Left forelimb (tissue), 1 donor: ENCODE data around the gene SEC24C.
"Not testable (repeated sequence)": the region's sequence is repeated elsewhere in the genome, so short reads cannot be mapped to it uniquely, and the experiment has no call there.

Source experiments
- DNase-seq: peaks from one replicate; pipeline ENCODE4 v3.0.0-alpha.2; 2018; ENCODE audit warnings: low spot score

Gene SEC24C

GRCh38 chr10:73772281-73773151 lies 28.3 kb downstream of the SEC24C start:
- DNase-seq: peak; percentile 92

DNA sequence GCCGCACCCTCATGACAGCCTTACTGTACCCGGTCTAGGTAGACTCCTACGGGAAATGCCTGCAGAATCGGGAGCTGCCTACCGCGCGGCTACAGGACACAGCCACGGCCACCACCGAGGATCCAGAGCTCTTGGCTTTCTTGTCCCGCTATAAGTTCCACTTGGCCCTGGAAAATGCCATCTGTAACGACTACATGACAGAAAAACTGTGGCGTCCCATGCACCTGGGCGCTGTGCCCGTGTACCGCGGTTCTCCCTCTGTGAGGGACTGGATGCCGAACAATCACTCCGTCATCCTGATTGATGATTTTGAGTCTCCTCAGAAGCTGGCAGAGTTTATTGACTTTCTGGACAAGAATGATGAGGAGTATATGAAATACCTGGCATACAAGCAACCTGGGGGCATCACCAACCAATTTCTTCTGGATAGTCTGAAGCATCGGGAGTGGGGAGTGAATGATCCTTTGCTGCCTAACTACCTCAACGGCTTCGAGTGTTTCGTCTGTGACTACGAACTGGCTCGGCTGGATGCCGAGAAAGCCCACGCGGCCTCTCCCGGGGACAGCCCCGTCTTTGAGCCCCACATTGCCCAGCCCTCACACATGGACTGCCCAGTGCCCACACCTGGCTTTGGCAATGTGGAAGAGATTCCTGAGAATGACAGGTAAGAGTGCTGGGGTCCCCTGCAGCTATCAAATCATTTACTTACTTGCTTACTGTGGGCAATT lies 29.1 kb downstream of the SEC24C start:
- DNase-seq: no peak

GRCh38 chr10:73774637-73775036 lies 30.5 kb downstream of the SEC24C start:
- DNase-seq: no peak

- no peak for DNase-seq
Measured at GRCh38 chr10:73779018-73779417, 34.8 kb downstream of the SEC24C start.

- no peak for DNase-seq
Measured at GRCh38 chr10:73779539-73780197, 35.5 kb downstream of the SEC24C start.

GRCh38 chr10:73780301-73780700 lies 36.1 kb downstream of the SEC24C start:
- no peak for DNase-seq

GRCh38 chr10:73780966-73781365 lies 36.8 kb downstream of the SEC24C start:
- DNase-seq: no peak

DNA sequence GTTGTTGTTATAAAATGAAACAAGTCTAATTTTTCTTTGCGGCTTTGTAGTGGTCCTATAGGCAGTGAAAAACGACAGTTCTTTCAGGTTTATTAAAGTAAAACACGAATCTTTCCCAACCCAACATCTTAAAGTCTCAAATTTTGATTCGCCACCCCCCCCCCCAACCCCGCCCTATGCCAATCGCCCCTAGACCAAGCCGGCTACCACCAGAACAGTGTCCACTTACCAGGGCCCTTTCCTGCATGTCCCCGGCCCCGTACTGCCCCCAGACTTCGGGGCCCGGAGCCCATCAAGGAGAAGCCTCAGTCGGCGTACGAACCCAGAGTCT lies 37.3 kb downstream of the SEC24C start:
- DNase-seq: no peak

DNA sequence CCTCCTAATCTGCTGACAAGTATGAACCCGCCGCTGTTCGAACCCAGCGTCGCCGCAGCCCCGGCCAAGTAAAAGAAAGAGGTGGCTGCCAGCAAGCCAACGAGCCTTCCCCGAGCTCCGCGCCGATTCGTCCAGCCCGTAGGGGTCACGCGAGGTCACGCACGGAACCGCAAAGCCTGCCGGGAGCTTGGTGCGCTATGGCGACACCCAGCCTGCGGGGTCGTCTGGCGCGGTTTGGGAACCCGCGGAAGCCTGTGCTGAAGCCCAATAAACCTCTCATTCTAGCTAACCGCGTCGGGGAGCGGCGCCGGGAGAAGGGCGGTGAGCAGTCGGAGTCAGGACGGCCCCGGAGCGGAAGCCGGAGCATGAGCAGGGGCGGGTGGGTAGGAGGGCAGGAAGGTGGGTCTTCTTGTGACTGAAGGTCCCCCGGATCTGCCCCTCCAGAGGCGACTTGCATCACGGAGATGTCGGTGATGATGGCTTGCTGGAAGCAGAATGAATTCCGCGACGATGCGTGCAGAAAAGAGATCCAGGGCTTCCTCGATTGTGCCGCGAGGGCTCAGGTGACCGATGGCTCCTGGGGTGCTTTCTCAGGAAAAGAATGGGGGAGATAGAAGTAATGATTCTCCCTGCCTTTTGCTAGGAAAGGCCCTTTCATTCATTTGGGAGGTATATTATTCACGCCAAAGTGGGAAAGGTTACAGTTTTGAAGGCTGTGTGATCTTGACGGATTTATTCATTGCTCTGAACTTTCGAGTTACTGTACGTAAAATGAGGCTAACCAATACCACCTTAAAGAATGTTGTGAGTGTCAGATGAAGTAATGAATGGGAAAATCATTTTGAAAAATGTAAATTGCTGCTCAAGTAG lies 37.9 kb downstream of the SEC24C start, which contains the start of gene CHCHD1:
Gene CHCHD1, plus strand, starts transcription at position 170 of the 870 bp plus-strand sequence. Its CDS starts 28 bp downstream, at position 198.
- DNase-seq: peak; percentile 94

DNA sequence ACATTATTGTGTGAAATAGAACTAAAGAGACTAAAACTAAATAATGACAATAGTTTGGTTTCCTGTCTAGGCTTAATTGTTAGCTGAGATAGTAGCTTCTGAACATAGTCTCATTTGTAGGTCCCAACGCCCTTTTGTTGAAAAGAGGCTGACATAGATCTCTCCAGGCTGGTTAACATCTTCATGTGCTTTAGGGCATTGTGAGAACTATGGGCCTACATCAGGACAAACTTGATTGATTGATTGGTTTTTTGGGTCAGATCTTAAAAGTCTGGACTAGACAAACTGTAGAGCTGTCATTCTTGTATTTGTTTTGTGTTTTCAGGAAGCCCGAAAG lies 38.5 kb downstream of the SEC24C start:
- DNase-seq: no peak

DNA sequence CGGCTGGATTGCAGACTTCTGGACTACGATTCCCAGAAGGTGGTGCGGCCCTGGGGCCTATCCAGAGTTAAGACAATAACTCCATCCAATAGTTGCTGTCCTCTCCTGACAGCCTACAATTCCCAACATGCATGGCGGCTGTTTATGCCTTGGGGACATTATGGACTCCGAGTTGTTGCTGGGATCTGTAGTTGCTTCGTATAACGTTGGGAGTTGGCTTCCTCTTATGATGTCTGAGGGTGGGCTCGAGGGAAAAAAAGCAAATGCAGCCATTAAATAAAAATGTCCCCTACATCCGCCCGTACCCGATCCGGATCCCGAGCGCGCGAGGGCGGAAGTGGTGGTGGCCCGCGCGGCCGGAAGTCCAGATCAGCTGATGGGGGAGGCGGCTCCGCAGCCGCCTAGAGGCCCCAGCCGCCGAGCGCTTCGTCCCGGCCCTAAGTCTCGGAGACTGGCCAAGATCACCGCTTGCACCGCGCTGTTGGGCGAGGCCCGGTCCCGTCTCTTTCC lies 41.1 kb downstream of the SEC24C start, which contains the start of gene ZSWIM8:
Gene ZSWIM8, plus strand, starts transcription at position 396 of the 510 bp plus-strand sequence. CDS start 273 bp downstream, outside the sequence.
- DNase-seq: peak; percentile 95

DNA sequence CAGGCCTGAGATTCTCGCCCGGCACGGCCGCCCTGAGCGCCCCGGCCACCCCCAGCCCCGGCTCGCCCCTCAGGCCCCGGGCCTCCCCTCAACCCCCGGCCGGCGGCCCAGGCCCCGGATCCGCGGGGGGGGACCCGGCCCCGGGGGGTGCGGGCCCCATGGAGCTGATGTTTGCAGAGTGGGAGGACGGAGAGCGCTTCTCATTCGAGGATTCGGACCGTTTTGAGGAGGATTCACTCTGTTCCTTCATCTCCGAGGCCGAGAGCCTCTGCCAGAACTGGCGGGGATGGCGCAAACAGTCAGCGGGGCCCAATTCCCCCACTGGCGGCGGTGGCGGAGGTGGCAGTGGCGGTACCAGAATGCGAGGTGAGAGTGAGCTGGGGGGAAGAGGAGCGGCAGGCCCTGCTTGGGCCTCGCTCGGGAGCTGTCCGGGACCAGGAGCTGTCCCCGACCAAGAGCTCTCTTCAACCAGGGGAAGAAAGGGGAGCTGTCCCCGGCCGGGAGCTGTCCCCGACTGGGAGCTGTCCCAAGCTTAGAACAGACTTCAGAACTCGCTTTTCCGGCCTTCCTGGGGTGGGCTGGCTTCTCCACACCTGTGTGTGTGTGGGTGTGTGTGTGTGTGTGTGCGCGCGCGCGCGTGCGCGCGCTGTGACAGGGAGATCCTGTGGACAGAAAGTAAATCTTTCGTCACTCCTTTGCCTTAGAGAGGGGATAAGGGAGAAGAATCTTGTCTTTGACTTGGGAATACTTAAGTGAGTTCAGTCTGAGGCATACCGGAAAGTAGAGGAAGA lies 41.7 kb downstream of the SEC24C start:
- no peak for DNase-seq

GRCh38 chr10:73786512-73786885 lies 42.3 kb downstream of the SEC24C start:
- DNase-seq: no peak

GRCh38 chr10:73787031-73787800 lies 43.0 kb downstream of the SEC24C start:
- not testable (repeated sequence) for DNase-seq

GRCh38 chr10:73788864-73789658 lies 44.9 kb downstream of the SEC24C start:
- no peak for DNase-seq

- DNase-seq: no peak
Measured at GRCh38 chr10:73789659-73790055, 45.5 kb downstream of the SEC24C start.

DNA sequence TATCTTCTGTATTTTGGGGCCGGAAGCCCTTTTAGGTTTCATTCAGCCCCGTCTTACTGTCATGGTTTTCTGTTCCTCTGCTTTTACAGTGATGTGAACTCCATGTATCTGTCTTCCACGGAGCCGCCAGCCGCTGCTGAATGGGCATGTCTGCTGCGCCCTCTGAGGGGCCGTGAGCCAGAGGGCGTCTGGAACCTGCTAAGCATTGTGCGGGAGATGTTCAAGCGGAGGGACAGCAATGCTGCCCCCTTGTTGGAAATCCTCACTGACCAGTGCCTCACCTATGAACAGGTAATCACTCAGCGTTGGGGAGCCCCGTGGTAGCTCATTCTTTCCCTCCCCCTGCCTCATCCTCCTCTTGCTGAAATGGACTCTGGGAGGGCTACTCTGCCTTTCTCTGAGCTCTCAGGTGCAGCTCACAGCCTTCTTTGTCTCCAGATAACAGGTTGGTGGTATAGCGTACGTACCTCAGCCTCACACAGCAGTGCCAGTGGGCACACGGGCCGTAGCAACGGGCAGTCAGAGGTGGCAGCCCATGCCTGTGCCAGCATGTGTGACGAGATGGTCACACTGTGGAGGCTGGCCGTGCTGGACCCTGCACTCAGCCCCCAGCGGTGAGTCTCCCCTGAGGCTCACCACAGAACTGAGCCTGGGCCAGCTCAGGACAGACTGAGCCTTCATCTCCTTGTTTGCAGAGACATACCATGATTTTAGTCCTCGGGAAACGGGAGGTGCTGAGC lies 46.9 kb downstream of the SEC24C start:
- DNase-seq: no peak

DNA sequence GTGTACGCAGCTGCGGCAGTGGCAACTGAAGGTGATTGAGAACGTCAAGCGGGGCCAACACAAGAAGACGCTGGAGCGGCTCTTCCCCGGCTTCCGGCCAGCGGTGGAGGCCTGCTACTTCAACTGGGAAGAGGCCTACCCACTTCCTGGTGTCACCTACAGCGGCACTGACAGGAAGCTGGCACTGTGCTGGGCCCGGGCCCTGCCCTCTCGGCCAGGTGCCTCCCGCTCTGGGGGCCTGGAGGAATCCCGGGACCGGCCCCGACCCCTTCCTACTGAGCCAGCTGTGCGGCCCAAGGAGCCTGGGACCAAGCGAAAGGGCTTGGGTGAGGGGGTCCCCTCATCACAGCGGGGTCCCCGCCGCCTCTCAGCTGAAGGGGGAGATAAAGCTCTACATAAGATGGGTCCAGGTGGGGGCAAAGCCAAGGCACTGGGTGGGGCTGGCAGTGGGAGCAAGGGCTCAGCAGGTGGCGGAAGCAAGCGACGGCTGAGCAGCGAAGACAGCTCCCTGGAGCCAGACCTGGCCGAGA lies 47.8 kb downstream of the SEC24C start:
- DNase-seq: no peak
